GM15510 (cell line): ENCODE measurements around the gene HEATR1.

Source experiments
- POLR2A ChIP-seq: IDR thresholded peaks from 3 replicates; pipeline ENCODE4 v1.6.1; 2011; ENCODE audit warnings: borderline replicate concordance; ENCODE audit not compliant: insufficient read length; ENCODE audit errors: extremely low read depth

Gene HEATR1

GRCh38 chr1:236514703-236515442 lies 89.4 kb downstream of the HEATR1 start:
- TF ChIP-seq POLR2A, result no peak

- TF ChIP-seq POLR2A, result no peak
Observed at GRCh38 chr1:236511735-236512418, 92.4 kb downstream of the HEATR1 start.

GRCh38 chr1:236509647-236510401 lies 94.5 kb downstream of the HEATR1 start:
- no peak for TF ChIP-seq POLR2A

- TF ChIP-seq POLR2A, result no peak
Observed at GRCh38 chr1:236509203-236509602, 95.1 kb downstream of the HEATR1 start.

GRCh38 chr1:236508593-236509027 lies 95.7 kb downstream of the HEATR1 start:
- TF ChIP-seq POLR2A, result no peak

- no peak for TF ChIP-seq POLR2A
Observed at GRCh38 chr1:236507022-236507700, 97.2 kb downstream of the HEATR1 start.

- no peak for TF ChIP-seq POLR2A
Observed at GRCh38 chr1:236502972-236503639, 101.2 kb downstream of the HEATR1 start.

GRCh38 chr1:236502579-236502971 lies 101.7 kb downstream of the HEATR1 start:
- TF ChIP-seq POLR2A, result no peak

DNA sequence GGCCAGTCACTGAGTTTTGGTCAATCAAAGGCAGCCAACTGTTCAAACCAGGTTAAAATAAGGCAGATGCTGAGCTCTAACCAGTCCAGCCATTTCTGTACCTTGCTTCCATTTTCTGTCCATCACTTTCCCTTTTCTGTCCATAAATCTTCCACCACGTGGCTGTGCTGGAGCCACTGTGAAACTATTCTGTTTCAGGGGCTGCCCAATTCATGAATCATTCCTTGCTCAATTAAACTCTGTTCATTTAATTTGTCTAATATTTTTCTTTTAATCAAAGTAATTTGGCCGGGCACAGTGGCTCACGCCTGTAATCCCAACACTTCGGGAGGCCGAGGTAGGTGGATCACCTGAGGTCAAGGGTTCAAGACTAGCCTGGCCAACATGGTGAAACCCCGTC lies 103.2 kb downstream of the HEATR1 start:
- TF ChIP-seq POLR2A, result no peak
